HCT116 (cell line): ENCODE measurements around the gene MTMR10. TPM values are rescaled to one million over a fixed set of nuclear protein-coding genes. Genes with fewer than 3 reads are reported as not detected.

Source experiments
- ATAC-seq: fragments of 200-7000 bp; cut with Tn5 transposase; 2 replicates; pipeline ENCODE4 v1.9.1; 2020; ENCODE audit warnings: mild to moderate bottlenecking, moderate library complexity
- BruUV-seq: library from RNA; stranded (reverse); fragments of 400-500 nt; replicated peaks from 2 replicates; lab custom pipeline; 2021; lab: Mats Ljungman, UMichigan
- CTCF ChIA-PET: fragments of 300-600 bp; sonication (Branson Sonifier 250); formaldehyde crosslinking; loops from one replicate; lab custom pipeline; 2021; ENCODE audit warnings: antibody characterized with exemption; lab: Charles Lee
- POLR2A ChIA-PET: fragments of 300-600, 350-600 bp; sonication (Branson Sonifier 250); formaldehyde crosslinking; loops from one replicate; lab custom pipeline; 2021; ENCODE audit warnings: antibody characterized with exemption; lab: Charles Lee
- RAD21 ChIA-PET, 2 experiments: fragments of 300-600 bp; sonication (Branson Sonifier 250); formaldehyde crosslinking; loops; one replicate each; lab custom pipeline; 2023; ENCODE audit warnings: low total read pairs in 2 of 2; ENCODE audit not compliant: uncharacterized antibody in 2 of 2, unreplicated experiment in 2 of 2, low non-redundant PET in 1 of 2; lab: Charles Lee
- DNase-seq: peaks from one replicate; pipeline ENCODE4 v3.0.0-alpha.2; 2010; ENCODE audit warnings: low read depth, low spot score
- H2AFZ ChIP-seq: fragments of 200-600 bp; shearing (Covaris generic), sonication (generic); 2 replicates; pipeline ENCODE4 v1.6.1; 2017; ENCODE audit warnings: low read depth, mixed run types, mixed read lengths, antibody characterized with exemption, low read length; ENCODE audit not compliant: poor library complexity, severe bottlenecking
- H3K27ac ChIP-seq: 2 replicates; pipeline ENCODE4 v1.5.1; 2012; ENCODE audit warnings: low read depth, low read length
- H3K27me3 ChIP-seq: fragments of 200-600 bp; sonication (generic); 2 replicates; pipeline ENCODE4 v1.6.1; 2016; ENCODE audit warnings: mixed run types, low read length, mixed read lengths; ENCODE audit not compliant: insufficient read depth
- H3K36me3 ChIP-seq, 2 experiments: fragments of 200-500 bp in 1 of 2; fragments of 200-600 bp in 1 of 2; sonication (Bioruptor generic) in 1 of 2; sonication (generic) in 1 of 2; 2 replicates each; pipeline versions ENCODE4 v1.5.1 to v1.6.1; 2014 to 2016; ENCODE audit warnings: low read length in 2 of 2, inconsistent platforms in 1 of 2, mixed read lengths in 1 of 2, mixed run types in 1 of 2; ENCODE audit not compliant: insufficient read depth in 2 of 2, control insufficient read depth in 1 of 2
- H3K4me1 ChIP-seq, 2 experiments: fragments of 200-600 bp in 1 of 2; sonication (generic) in 1 of 2; 2 replicates each; pipeline versions ENCODE4 v1.5.1 to v1.6.1; 2012 to 2017; ENCODE audit warnings: low read length in 2 of 2, inconsistent platforms in 1 of 2, mild to moderate bottlenecking in 1 of 2, mixed read lengths in 1 of 2, mixed run types in 1 of 2, moderate library complexity in 1 of 2; ENCODE audit not compliant: insufficient read depth in 2 of 2, control insufficient read depth in 1 of 2
- H3K4me2 ChIP-seq: fragments of 200-600 bp; sonication (generic); 2 replicates; pipeline ENCODE4 v1.6.1; 2017; ENCODE audit warnings: mixed run types, low read length, mixed read lengths
- H3K4me3 ChIP-seq, 2 experiments: fragments of 200-600 bp in 1 of 2; sonication (generic) in 1 of 2; replicated peaks in 1 of 2; 2 replicates each; pipeline ENCODE4 v1.5.1; 2011 to 2016; ENCODE audit warnings: low read length in 2 of 2, control low read depth in 1 of 2, low read depth in 1 of 2, mild to moderate bottlenecking in 1 of 2, mixed read lengths in 1 of 2, mixed run types in 1 of 2
- H3K79me2 ChIP-seq: fragments of 200-600 bp; sonication (generic); 2 replicates; pipeline ENCODE4 v1.6.1; 2017; ENCODE audit warnings: mild to moderate bottlenecking, mixed run types, low read length, moderate library complexity, mixed read lengths; ENCODE audit not compliant: insufficient read depth
- H3K9ac ChIP-seq: fragments of 200-600 bp; sonication (generic); 2 replicates; pipeline ENCODE4 v1.6.1; 2016; ENCODE audit warnings: low read length, mixed read lengths
- H3K9me2 ChIP-seq: fragments of 200-600 bp; sonication (generic), shearing (Covaris generic); 2 replicates; pipeline ENCODE4 v1.6.1; 2017; ENCODE audit warnings: mixed run types, mild to moderate bottlenecking, moderate library complexity; ENCODE audit not compliant: insufficient read depth
- H3K9me3 ChIP-seq, 2 experiments: fragments of 200-500 bp in 1 of 2; fragments of 200-600 bp in 1 of 2; sonication (Bioruptor generic) in 1 of 2; sonication (generic) in 1 of 2; 2 replicates each; pipeline ENCODE4 v1.6.1; 2014 to 2017; ENCODE audit warnings: low read length in 2 of 2, mixed read lengths in 2 of 2, inconsistent platforms in 1 of 2, low read depth in 1 of 2, mild to moderate bottlenecking in 1 of 2, mixed run types in 1 of 2, moderate library complexity in 1 of 2; ENCODE audit not compliant: control insufficient read depth in 1 of 2, insufficient read depth in 1 of 2
- H4K20me1 ChIP-seq: fragments of 200-600 bp; sonication (generic), shearing (Covaris generic); 2 replicates; pipeline ENCODE4 v1.6.1; 2017; ENCODE audit warnings: mixed run types, mild to moderate bottlenecking, moderate library complexity; ENCODE audit not compliant: insufficient read depth
- CBX3 ChIP-seq: IDR thresholded peaks from 2 replicates; pipeline ENCODE4 v1.6.1; 2012; ENCODE audit warnings: low read depth
- CEBPB ChIP-seq: IDR thresholded peaks from 2 replicates; pipeline ENCODE4 v1.6.1; 2012; ENCODE audit warnings: low read depth
- CTCF ChIP-seq, 3 experiments: fragments of 200-600 bp in 1 of 3; sonication (generic) in 1 of 3; IDR thresholded peaks in 2 of 3; conservative IDR thresholded peaks in 1 of 3; 2 replicates each; pipeline ENCODE4 v1.5.1; 2012 to 2017; ENCODE audit warnings: low read depth in 2 of 3, low read length in 2 of 3, antibody characterized with exemption in 1 of 3, borderline replicate concordance in 1 of 3, control low read depth in 1 of 3, mild to moderate bottlenecking in 1 of 3, mixed read lengths in 1 of 3, mixed run types in 1 of 3, moderate library complexity in 1 of 3; ENCODE audit not compliant: insufficient read depth in 1 of 3
- EGR1 ChIP-seq: IDR thresholded peaks from 2 replicates; pipeline ENCODE4 v1.6.1; 2012; ENCODE audit warnings: low read depth
- ELF1 ChIP-seq: IDR thresholded peaks from 2 replicates; pipeline ENCODE4 v1.6.1; 2012; ENCODE audit warnings: low read depth, borderline replicate concordance
- EZH2 ChIP-seq: fragments of 200-600 bp; sonication (generic); IDR thresholded peaks from 2 replicates; pipeline ENCODE4 v1.6.1; 2017; ENCODE audit warnings: antibody characterized with exemption, mixed run types
- EZH2phosphoT487 ChIP-seq: fragments of 200-600 bp; IDR thresholded peaks from 2 replicates; pipeline ENCODE4 v1.6.1; 2018; ENCODE audit warnings: antibody characterized with exemption, borderline replicate concordance
- FOSL1 ChIP-seq: IDR thresholded peaks from 2 replicates; pipeline ENCODE4 v1.6.1; 2012; ENCODE audit warnings: low read depth
- JUND ChIP-seq: IDR thresholded peaks from 2 replicates; pipeline ENCODE4 v1.6.1; 2012
- POLR2A ChIP-seq: IDR thresholded peaks from 2 replicates; pipeline ENCODE4 v1.7.0; 2011; ENCODE audit warnings: borderline replicate concordance; ENCODE audit not compliant: insufficient read depth, insufficient read length; ENCODE audit errors: extremely low read depth
- POLR2AphosphoS5 ChIP-seq: IDR thresholded peaks from 2 replicates; pipeline ENCODE4 v1.6.1; 2011; ENCODE audit warnings: mild to moderate bottlenecking, low read depth, low read length, moderate library complexity
- RAD21 ChIP-seq: IDR thresholded peaks from 2 replicates; pipeline ENCODE4 v1.6.1; 2012; ENCODE audit warnings: low read depth, mild to moderate bottlenecking
- SIN3A ChIP-seq: IDR thresholded peaks from 2 replicates; pipeline ENCODE4 v1.6.1; 2012; ENCODE audit warnings: low read depth
- SP1 ChIP-seq: IDR thresholded peaks from 2 replicates; pipeline ENCODE4 v1.6.1; 2012; ENCODE audit warnings: low read depth
- TCF7L2 ChIP-seq: IDR thresholded peaks from 2 replicates; pipeline ENCODE4 v1.7.0; 2011; ENCODE audit warnings: borderline replicate concordance, inconsistent platforms; ENCODE audit not compliant: insufficient read depth, insufficient read length; ENCODE audit errors: extremely low read depth
- YY1 ChIP-seq: IDR thresholded peaks from 2 replicates; pipeline ENCODE4 v1.6.1; 2011; ENCODE audit warnings: low read length, low read depth, moderate library complexity, mild to moderate bottlenecking; ENCODE audit not compliant: insufficient replicate concordance; ENCODE audit errors: extremely low read depth
- ZNF274 ChIP-seq: fragments of 200-500 bp; sonication (Bioruptor generic); IDR thresholded peaks from 2 replicates; pipeline ENCODE4 v1.6.1; 2014; ENCODE audit warnings: mild to moderate bottlenecking, low read depth, low read length, inconsistent platforms
- intact Hi-C: fragments of 100-400 bp; cut with micrococcal nuclease; formaldehyde crosslinking; loops from 2 replicates; pipeline ENCODE4 v1.10.0; 2022
- total RNA-seq: library from RNA; stranded (reverse); gene quantifications from one replicate; pipeline ENCODE4 v1.2.1, GENCODE V29; 2021; ENCODE audit not compliant: unreplicated experiment
- TF ChIP-seq, protein P1 (sequence below): IDR thresholded peaks from 2 replicates; pipeline ENCODE4 v1.6.1; 2012
- TF ChIP-seq, protein P2 (sequence below): IDR thresholded peaks from 2 replicates; pipeline ENCODE4 v1.6.1; 2012
- TF ChIP-seq, protein P3 (sequence below): IDR thresholded peaks from 2 replicates; pipeline ENCODE4 v1.6.1; 2012; ENCODE audit warnings: low read depth

MTMR10 gene
- total RNA-seq, 1 experiment from 2014 or later: 13.4 TPM

DNA sequence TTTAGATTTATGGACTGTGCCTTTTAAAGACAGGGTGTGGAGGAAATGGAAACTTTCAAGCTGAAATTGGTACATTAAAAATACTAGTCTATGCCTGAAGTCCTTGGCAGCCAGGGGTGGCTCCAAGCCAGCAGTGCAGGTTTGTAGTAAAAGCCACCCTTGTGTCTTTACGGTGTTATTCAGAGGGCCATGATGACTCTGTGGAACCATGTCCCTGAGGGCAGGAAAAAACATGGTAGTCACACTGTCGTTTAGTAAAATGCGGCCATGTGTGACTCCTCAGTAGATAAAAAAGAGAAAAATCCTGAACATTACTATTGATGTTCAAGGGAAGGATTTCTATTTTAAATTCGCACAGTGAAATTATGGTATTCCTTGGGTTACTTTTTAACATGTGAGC lies 85.1 kb downstream of the MTMR10 start:
- Histone ChIP-seq H2AFZ (no peak overlapping the region), H3K4me3 (no peak overlapping the region), H3K79me2 (no peaks in the 10 kb centered on the region; the same call in 1 of the 2 replicates), H3K9me2 (no peaks in the 10 kb centered on the region), H3K36me3 (peaks cover 0 to 9% of the 10 kb centered on the region in 2 experiments; a peak in 2 of 4 replicates), H3K27ac (no peak overlapping the region), H4K20me1 (no peaks in the 10 kb centered on the region), H3K4me1 (peaks cover 5 to 16% of the 10 kb centered on the region in 2 experiments; a peak in 3 of 4 replicates), H3K9me3 (no peaks in the 10 kb centered on the region), H3K9ac (no peak overlapping the region), H3K27me3 (no peaks in the 10 kb centered on the region), H3K4me2 (no peak overlapping the region)
- POLR2A ChIA-PET: no interaction called here
- no peak for DNase-seq
- ATAC-seq: no peak
- intact Hi-C loops: no loop called here
- RAD21 ChIA-PET: no interaction called here
- CTCF ChIA-PET: no interaction called here
- no TSS peak for BruUV-seq
- TF ChIP-seq EZH2phosphoT487 (no peak), CEBPB (no peak), POLR2A (no peak), YY1 (no peak), CBX3 (no peak), TCF7L2 (no peak), JUND (no peak), EGR1 (no peak), SP1 (no peak), ELF1 (no peak), POLR2AphosphoS5 (no peak), FOSL1 (no peak), SIN3A (no peak), ZNF274 (no peak), EZH2 (no peak), CTCF (IDR thresholded peaks at IDR 0.05 in 2 of 3, conservative IDR thresholded peaks at IDR 0.05 in 1 of 3; ENCODE audit: borderline replicate concordance in 1 of 3, insufficient read depth in 1 of 3, low read depth in 2 of 3, low read length in 2 of 3) (no peak), RAD21 (no peak)
- TF ChIP-seq, protein P1, sequence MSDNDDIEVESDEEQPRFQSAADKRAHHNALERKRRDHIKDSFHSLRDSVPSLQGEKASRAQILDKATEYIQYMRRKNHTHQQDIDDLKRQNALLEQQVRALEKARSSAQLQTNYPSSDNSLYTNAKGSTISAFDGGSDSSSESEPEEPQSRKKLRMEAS: no peak
- TF ChIP-seq, protein P2, sequence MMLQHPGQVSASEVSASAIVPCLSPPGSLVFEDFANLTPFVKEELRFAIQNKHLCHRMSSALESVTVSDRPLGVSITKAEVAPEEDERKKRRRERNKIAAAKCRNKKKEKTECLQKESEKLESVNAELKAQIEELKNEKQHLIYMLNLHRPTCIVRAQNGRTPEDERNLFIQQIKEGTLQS: no peak
- TF ChIP-seq, protein P3, sequence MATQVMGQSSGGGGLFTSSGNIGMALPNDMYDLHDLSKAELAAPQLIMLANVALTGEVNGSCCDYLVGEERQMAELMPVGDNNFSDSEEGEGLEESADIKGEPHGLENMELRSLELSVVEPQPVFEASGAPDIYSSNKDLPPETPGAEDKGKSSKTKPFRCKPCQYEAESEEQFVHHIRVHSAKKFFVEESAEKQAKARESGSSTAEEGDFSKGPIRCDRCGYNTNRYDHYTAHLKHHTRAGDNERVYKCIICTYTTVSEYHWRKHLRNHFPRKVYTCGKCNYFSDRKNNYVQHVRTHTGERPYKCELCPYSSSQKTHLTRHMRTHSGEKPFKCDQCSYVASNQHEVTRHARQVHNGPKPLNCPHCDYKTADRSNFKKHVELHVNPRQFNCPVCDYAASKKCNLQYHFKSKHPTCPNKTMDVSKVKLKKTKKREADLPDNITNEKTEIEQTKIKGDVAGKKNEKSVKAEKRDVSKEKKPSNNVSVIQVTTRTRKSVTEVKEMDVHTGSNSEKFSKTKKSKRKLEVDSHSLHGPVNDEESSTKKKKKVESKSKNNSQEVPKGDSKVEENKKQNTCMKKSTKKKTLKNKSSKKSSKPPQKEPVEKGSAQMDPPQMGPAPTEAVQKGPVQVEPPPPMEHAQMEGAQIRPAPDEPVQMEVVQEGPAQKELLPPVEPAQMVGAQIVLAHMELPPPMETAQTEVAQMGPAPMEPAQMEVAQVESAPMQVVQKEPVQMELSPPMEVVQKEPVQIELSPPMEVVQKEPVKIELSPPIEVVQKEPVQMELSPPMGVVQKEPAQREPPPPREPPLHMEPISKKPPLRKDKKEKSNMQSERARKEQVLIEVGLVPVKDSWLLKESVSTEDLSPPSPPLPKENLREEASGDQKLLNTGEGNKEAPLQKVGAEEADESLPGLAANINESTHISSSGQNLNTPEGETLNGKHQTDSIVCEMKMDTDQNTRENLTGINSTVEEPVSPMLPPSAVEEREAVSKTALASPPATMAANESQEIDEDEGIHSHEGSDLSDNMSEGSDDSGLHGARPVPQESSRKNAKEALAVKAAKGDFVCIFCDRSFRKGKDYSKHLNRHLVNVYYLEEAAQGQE: no peak
